Left lung (tissue), 10 donors: ENCODE data around the gene RPS21. TPM values are rescaled to one million over a fixed set of nuclear protein-coding genes. Genes with fewer than 3 reads are reported as not detected.
A peak's percentile ranks its signal among the peaks of the same experiment; 100 is the strongest.

Experiments used
- ATAC-seq: fragments of 200-7000 bp; cut with Tn5 transposase; one replicate; pipeline ENCODE4 v1.9.1; 2020; ENCODE audit warnings: moderate library complexity
- DNase-seq, 4 donors: peaks; one replicate each; pipeline ENCODE4 v3.0.0-alpha.2; 2013 to 2020
- H3K27ac ChIP-seq, 2 donors: fragments of 200-600 bp; sonication (generic) in 1 of 2; one replicate each; pipeline versions ENCODE4 v1.5.0 to v1.8.0; 2020 to 2021
- H3K27me3 ChIP-seq, 2 donors: fragments of 200-600 bp; sonication (generic) in 1 of 2; one replicate each; pipeline versions ENCODE4 v1.5.0 to v1.8.0; 2020 to 2021
- H3K36me3 ChIP-seq, 2 donors: fragments of 200-600 bp; sonication (generic) in 1 of 2; one replicate each; pipeline versions ENCODE4 v1.5.0 to v1.8.0; 2020 to 2021
- H3K4me1 ChIP-seq, 2 donors: fragments of 200-600 bp; one replicate each; pipeline ENCODE4 v1.8.0; 2021
- H3K4me3 ChIP-seq, 2 donors: fragments of 200-600 bp; sonication (generic) in 1 of 2; one replicate each; pipeline versions ENCODE4 v1.5.0 to v1.8.0; 2020 to 2021; ENCODE audit warnings: mild to moderate bottlenecking in 1 of 2
- H3K9me3 ChIP-seq, 2 donors: fragments of 200-600 bp; sonication (generic) in 1 of 2; one replicate each; pipeline versions ENCODE4 v1.5.0 to v1.8.0; 2020 to 2021
- intact Hi-C, 2 donors: fragments of 100-400 bp; cut with DNase I; formaldehyde crosslinking; loops; one replicate each; pipeline versions ENCODE4 v1.11.2 to v1.14.2; 2022
- polyA plus RNA-seq, 6 donors: library from polyadenylated mRNA; unstranded; fragments of 120-200 nt; gene quantifications; one replicate each; pipeline ENCODE4 v1.2.1, GENCODE V29; 2013; ENCODE audit not compliant: insufficient read length in 6 of 6
- total RNA-seq, 2 donors: library from RNA; stranded (reverse); fragmentation: NEBNext Ultra II Directional; extraction: Animal tissue kit (Norgen Biotek cat#: 25700); gene quantifications; one replicate each; pipeline ENCODE4 v1.2.1, GENCODE V29; 2021
- TF ChIP-seq, protein P1 (sequence below), 2 donors: fragments of 200-600 bp; sonication (generic) in 1 of 2; IDR thresholded peaks; one replicate each; pipeline versions ENCODE4 v1.5.0 to v1.8.0; 2021; ENCODE audit warnings: antibody characterized with exemption in 2 of 2
- donor health status: DM: no; HTN: yes; CAD: no.
- donor health status: DM: no; HTN: no; CAD: no.

RPS21 gene
- total and polyA plus RNA-seq, 8 donors: 928 to 1,176 (median 1,013) TPM

DNA sequence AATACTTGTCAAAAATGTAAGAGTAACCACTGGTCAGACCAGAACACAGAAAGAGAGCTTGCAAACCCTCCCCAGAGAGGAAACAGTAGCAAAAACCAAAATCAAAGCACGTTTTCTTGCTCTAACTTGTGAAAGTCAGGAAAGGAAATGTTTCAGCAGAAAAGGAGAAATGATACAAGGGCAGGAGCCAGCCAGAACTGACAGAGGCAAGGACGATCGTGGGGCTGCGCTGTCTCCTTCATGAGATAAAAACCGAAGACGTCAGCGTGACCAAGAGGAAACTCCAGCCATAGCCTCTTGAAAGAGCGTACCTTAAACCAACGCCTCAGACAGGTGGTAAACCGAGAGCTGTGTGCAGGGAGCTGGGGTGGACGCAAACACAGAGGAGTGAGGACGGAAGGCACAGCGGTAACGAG, 47.2 kb upstream of the RPS21 start:
- intact Hi-C loops: no loop called here
- ATAC-seq: no peak

DNA sequence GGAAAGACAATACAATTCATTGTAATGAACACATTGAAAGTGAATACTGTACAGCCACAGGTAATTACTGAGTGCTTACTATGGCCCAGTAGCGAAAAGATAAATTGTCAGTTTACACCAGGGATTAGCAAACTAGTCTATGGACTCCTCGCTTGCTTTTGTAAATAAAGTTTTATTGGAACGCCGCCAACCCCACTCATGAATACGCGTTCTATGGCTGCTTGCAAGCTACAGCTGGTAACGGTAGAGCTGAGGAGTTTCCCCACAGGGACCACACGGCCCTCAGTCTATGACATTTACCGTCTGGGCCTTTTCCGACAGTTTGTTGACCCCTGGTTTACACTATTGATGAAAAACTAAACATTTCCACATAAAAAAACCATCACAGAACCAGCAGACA, 44.0 kb upstream of the RPS21 start:
- Histone ChIP-seq H3K27ac (no peak overlapping the region), H3K4me1 (no peaks in the 10 kb centered on the region), H3K9me3 (no peaks in the 10 kb centered on the region), H3K36me3 (peaks cover 0 to 79% of the 10 kb centered on the region in 2 donors), H3K27me3 (no peaks in the 10 kb centered on the region), H3K4me3 (no peak overlapping the region)
- ATAC-seq (no peak), DNase-seq (peak in 1 of 4 donors; percentile 4)
- intact Hi-C loops: no loop called here
- TF ChIP-seq, protein P1, sequence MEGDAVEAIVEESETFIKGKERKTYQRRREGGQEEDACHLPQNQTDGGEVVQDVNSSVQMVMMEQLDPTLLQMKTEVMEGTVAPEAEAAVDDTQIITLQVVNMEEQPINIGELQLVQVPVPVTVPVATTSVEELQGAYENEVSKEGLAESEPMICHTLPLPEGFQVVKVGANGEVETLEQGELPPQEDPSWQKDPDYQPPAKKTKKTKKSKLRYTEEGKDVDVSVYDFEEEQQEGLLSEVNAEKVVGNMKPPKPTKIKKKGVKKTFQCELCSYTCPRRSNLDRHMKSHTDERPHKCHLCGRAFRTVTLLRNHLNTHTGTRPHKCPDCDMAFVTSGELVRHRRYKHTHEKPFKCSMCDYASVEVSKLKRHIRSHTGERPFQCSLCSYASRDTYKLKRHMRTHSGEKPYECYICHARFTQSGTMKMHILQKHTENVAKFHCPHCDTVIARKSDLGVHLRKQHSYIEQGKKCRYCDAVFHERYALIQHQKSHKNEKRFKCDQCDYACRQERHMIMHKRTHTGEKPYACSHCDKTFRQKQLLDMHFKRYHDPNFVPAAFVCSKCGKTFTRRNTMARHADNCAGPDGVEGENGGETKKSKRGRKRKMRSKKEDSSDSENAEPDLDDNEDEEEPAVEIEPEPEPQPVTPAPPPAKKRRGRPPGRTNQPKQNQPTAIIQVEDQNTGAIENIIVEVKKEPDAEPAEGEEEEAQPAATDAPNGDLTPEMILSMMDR (IDR thresholded peaks at IDR 0.05): no peak

More for the DNA sequence above, 47.2 kb upstream of the RPS21 start:
- Histone ChIP-seq H3K36me3 (peaks cover 0 to 78% of the 10 kb centered on the region in 2 donors), H3K4me3 (no peak overlapping the region), H3K4me1 (no peaks in the 10 kb centered on the region), H3K9me3 (no peaks in the 10 kb centered on the region), H3K27me3 (no peaks in the 10 kb centered on the region), H3K27ac (no peak overlapping the region)
- TF ChIP-seq, protein P1 (IDR thresholded peaks at IDR 0.05): no peak
- DNase-seq: peak in 1 of 4 donors; percentile 23

DNA sequence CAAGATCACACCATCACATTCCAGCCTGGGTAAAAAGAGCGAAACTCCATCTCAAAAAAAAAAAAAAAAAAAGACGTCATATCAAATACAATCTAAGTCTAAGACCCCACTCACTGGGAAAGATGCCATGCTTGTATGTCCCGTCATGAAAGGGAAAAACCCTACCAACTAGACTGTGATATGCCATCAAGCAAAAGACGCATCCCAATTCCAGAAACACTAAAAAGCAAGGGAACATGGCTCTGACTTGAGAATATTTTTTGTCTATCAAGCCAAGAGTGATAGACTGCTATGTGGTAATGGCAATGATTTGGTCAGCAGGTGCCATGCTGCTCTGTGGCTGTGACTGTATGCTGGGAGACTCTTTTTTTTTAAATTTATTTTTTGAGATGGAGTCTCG, 42.8 kb upstream of the RPS21 start:
- H3K27ac ChIP-seq: no peak overlapping the region
- no peak overlapping the region for H3K4me3 ChIP-seq
- TF ChIP-seq, protein P1 (IDR thresholded peaks at IDR 0.05): no peak
- ATAC-seq (no peak), DNase-seq (no peak)
- H3K36me3 ChIP-seq: peaks cover 0 to 68% of the 10 kb centered on the region in 2 donors
- H3K27me3 ChIP-seq: no peaks in the 10 kb centered on the region
- H3K4me1 ChIP-seq: no peaks in the 10 kb centered on the region
- intact Hi-C loops: no loop called here
- no peaks in the 10 kb centered on the region for H3K9me3 ChIP-seq

DNA sequence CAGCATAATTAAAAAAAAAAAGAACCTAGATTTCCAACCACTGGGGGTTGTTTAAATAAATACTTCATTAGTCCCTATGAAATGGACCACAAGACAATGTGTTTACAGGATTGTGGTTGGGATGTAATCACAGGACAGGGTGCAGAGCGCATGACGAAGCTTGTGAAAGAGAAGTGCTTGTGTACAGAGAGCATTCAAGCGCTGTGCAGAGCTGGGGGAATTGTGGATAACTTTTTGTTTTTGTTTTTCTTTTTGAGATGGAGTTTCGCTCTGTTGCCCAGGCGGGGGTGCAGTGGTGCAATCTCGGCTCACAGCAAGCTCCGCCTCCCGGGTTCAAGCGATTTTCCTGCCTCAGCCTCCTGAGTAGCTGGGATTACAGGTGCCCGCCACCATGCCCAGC, 42.1 kb upstream of the RPS21 start:
- Histone ChIP-seq H3K9me3 (no peaks in the 10 kb centered on the region), H3K4me3 (no peak overlapping the region), H3K27ac (no peak overlapping the region), H3K4me1 (no peaks in the 10 kb centered on the region), H3K36me3 (peaks cover 0 to 61% of the 10 kb centered on the region in 2 donors), H3K27me3 (no peaks in the 10 kb centered on the region)
- peak in 1 of 4 donors; percentile 29 for DNase-seq
- TF ChIP-seq, protein P1 (IDR thresholded peaks at IDR 0.05): no peak
- intact Hi-C loops: no loop called here
- no peak for ATAC-seq

DNA sequence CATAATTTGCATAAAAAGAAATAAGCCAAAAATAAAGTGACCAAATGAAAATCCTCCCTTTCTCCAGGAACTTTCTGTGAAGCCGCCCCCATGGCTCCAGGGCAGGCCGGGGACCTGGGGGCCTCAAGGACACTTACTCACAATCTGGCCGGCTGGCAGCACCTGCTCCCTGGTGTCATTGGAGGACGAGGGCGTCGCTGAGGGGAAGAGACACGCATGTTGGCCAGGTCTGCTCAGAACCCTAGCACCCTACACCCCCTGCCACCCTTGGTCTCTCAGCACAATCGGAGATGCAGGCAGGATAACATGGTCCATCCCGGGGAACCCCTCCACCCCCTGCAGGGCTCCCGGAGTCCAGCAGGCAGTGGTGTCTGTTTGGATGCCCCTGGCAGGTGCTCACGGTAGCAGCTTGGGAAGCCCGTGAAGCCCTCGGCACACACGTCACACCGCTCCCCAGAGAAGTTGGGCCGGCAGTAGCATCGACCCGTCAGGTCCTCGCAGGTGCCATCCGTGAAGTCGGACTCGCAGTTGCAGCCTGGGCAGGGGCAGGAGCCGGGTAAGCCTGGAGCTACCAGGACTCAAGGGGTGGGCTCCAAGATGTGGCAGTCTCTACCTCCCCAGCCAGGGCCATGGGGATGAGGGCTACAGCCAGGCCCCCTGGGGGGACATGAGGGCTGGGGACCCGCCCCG, 41.1 kb upstream of the RPS21 start:
- intact Hi-C loops: no loop called here
- H3K27me3 ChIP-seq: no peaks in the 10 kb centered on the region
- TF ChIP-seq, protein P1 (IDR thresholded peaks at IDR 0.05): no peak
- peaks cover 0 to 5% of the 10 kb centered on the region in 2 donors for H3K4me1 ChIP-seq
- H3K4me3 ChIP-seq: no peak overlapping the region
- no peak for ATAC-seq
- peaks cover 0 to 57% of the 10 kb centered on the region in 2 donors for H3K36me3 ChIP-seq
- no peaks in the 10 kb centered on the region for H3K9me3 ChIP-seq
- no peak overlapping the region for H3K27ac ChIP-seq
- DNase-seq: peak in 1 of 4 donors; percentile 76
